Dermis microvascular lymphatic vessel endothelial cell (primary cell): Measurements from ENCODE around the gene OSTM1. TPM values are rescaled to one million over a fixed set of nuclear protein-coding genes. Genes with fewer than 3 reads are reported as not detected.

Experiments used
- DNase-seq, 2 donors: peaks; one replicate each; pipeline versions ENCODE4 v3.0.0 to v3.0.0-alpha.2; 2010; ENCODE audit warnings: low read depth in 2 of 2
- total RNA-seq: library from RNA; depleted of rRNA; stranded (reverse); fragments of >200 nt; gene quantifications from 2 replicates; pipeline ENCODE4 v1.2.1, GENCODE V29; 2014

The OSTM1 gene
- total RNA-seq, 1 donor from 2014 or later: 16.3 TPM

DNA sequence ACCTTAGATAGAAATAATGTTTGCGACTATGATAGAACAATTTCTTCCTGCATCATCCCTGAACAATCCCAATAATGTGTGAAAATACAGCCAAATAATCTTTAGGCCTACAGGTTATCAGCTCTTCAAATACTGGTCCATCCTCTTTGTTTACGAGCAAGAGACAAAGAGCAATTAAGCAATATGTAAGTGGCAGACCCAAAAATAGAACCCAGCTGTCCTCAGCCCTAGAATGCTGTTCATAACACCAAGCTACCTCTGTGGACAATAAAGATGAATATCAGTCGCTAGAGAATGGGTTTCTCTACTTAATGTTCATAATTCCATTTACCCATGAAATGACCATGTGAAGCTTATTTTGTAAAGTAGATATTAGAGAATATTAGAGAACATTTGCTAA is 28.4 kb upstream of the OSTM1 start:
- DNase-seq: no peak

DNA sequence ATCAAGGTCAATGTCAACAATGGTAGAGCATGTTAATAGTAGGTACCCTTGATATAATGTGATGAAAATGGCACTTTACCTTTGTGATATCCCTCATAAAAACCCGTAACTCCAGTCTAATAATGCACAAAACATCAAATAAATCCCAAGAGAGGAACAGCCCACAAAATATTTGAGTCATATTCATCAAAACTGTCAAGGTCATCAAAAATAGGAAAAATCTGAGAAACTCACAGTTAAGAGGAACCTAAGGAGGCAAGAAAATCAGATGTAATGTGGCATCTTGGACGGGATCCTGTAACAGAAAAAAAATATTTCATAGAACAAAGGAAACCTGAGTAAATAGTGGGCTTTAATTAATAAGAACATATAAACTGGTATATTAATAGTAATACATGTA is 25.5 kb upstream of the OSTM1 start:
- DNase-seq: no peak

DNA sequence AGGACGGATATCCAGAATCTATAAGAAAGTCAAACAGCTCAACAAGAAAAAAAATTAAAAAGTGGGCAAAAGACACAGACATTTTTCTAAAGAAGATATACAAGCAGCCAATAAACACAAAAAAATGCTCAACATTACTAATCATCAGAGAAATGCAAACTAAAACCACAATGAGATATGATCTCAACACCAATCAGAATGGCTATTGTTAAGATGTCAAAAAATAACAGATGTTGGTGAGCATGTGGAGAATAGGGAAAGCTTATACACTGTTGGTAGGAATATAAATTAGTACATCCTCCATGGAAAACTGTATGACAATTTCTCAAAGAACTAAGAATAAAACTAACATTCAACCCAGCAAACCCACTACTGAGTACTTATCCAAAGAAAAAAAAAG is 23.3 kb upstream of the OSTM1 start:
- no peak for DNase-seq

DNA sequence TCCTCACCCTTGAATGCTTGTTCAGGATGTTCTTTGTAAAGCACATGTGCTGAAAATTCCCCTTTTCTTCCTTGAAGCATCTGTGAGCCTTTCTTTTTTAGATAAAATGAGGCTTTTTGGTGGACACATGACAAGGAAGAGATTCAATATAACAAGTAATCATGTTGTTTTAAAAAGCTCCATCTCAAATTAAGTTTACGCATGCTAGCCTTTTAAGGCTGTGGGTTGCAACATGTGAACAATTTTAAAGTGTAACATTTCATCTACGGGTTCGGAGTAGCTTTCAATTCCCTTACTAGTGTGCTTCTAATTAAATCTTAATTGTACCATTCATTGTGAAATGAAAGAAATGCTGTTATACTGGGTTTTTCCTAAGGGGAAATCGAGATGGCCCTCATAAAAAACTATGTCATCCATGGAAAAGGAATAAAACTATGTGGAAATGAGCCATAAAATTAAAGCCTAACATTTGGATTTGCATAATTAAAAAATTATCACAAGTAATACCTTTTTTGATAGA is 19.3 kb upstream of the OSTM1 start:
- DNase-seq: no peak

DNA sequence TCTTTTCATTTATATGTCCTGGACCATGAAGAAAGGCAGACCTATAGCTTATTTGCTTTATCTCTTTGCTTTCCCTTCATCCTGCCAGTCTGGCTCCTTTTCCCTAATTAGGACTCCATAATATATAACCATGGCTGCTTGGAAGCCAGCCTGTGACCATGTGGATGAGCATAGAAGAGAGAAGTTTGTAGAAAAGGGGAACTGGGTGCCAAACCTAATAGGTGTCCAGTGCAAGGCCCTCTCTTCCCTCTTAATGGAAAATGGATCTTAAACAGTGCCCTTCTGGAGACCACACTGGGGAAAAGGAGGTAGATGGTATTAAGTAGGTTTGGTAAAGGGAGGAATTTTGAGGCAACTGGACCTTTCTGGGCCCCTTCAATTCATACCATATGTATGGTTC is 16.7 kb upstream of the OSTM1 start:
- DNase-seq: no peak

DNA sequence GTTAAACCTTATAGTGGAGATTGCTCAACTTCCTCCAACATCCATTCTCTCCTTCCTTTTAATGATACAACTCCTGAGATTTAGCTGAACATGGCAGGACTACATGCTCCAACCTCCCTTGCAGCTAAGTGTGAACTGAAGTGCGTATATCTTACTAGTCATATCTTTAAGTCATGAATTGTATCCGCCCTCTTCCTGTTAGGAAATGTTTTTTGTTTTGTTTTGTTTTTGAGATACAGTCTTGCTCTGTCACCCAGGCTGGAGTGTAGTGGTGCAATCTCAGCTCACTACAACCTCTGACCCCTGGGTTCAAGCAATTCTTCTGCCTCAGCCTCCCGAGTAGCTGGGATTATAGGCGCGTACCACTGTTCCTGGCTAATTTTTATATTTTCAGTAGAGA is 8.8 kb upstream of the OSTM1 start:
- no peak for DNase-seq

DNA sequence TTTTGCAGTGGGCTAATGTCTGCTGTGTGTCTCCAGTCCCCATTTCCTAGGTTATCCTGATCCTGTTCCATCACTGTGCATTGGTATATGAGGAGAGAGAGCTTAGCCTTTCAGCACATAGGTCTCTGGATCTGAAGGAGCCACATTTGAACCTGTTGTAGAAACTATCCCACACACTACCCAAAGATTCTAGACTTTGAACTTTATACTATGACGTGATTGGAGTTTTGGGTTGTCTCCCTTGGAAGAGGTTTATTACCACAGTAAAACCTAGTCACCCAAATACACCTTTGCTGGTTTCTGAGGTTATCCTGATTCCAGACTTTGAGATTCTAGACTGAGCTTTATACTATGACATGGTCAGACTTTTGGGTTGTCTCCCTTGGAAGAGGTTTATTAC is 8.0 kb upstream of the OSTM1 start:
- no peak for DNase-seq

DNA sequence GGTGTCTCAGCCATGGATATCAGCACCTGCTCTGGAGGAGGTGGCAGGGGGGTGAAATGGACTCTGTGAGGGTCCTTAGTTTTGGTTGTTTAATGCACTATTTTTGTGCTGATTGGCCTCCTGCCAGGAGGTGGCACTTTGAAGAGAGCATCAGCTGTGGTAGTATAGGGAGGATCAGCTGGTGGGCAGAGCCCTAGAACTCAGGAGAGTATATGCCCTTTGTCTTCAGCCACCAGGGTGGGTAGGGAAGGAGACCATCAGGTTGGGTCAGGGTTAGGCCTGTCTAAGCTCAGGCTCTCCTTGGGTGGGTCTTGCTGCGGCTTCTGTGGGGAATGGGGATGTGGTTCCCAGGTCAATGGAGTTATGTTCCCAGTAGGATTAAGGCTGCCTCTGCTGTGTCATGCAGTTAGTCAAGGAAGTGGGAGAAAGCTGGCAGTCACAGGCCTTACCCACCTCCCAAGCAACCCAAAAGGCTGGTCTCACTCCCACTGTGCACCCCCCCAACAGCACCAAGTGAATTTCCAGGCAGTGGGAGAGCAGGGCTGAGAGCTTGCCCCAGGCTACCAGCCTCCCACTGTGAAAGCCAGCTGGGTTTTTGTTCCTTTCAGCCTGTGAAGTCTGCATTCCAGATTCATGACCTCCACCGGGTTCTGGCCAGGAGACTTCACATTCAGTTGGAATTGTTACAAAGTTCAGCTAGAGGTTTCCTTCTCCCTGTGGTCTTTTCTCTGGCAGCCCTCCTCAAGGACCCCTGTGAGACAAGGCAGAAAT is 5.7 kb upstream of the OSTM1 start:
- DNase-seq: no peak

DNA sequence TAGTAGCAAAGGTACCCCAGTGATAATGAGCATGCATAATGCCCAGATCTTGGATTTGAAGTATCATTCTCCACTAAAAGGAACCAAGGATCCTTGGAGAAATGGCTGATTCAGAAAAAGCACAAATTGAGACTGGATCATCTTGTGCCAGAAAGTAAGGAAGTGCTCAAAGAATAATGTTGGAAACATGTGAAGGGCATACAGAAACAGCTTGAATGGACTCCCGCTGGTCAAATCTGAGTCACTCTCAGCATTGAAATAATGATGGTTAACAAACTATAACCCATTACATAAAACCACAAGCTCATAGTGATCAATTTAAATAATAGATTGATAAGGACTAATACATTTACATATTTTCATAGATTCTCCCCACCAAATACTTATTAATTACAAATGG is 3.6 kb upstream of the OSTM1 start:
- DNase-seq: no peak

DNA sequence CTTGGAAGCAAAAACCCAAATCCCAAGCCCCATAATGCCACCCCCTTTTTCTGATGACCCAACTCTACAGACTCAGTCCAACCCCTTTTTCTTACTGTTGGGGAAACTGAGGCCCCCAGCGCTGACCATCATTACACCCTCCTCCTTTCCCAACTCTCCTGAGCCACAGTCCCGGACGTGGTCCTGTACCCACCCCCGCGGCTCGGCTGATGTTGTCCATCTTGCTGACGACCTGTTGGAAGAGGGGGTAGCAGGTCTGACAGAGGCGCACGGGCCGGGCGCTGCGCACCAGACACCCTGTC is 533 bp downstream of the OSTM1 start:
- no peak for DNase-seq

DNA sequence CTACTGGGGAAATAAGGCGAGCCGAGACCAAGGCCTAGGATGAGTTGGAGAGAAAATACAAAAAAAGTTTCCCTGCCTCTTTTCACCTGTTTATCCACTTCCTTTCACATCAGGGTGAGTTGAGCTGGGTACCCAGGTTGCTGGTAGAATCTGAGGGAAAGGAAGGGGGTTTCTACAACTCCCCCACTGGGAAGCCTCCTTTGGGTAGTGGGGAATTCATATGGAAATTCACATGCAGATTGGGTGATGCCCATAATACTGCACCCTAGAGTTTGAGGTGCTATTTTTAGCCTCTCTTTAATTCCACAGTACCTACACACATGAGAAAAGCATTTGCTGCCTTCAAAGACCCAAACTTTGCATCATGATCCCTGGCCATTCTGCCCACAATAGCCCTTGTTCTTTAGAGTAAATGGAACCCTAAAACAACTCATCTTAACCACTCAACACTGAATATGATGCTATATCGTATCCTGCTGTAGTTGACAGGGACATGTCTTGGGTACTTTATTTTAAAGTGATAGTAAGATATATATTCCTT is 2.7 kb downstream of the OSTM1 start:
- no peak for DNase-seq

DNA sequence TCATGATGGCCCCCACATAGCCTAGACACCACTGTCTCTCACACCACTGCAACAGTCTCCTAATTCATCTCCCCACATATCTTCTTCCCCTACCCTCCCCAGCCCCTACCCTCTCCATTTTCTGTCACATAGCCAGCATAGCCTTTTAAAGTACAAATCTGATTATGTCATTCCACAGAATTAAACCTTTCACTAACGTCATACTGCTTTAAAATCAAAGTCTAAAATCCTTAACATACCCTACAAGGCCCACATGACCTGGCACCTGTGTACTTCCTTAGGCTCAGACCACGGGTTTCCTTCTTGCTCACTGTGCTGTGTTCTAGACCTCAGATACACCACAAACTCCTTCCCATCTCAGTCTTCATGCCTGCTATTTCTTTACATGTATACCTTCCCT is 5.9 kb downstream of the OSTM1 start:
- no peak for DNase-seq

DNA sequence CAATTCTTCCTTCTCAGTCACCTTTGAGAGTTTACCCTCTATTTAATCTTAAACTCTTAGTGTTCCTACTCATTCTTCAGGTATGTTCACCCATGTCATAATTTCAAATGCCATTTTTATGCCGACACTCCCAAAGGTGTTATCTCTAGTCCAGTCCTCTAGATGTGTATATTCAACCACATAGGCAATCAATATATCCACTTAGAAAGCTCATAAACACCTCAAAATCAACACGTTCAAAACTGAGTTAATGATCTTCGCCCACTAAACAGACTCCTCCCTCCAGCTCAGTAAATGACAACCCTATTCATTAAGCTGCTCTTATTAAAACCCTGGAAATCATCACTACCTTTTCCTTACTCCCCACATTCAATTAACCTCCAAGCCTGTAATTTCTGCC is 6.4 kb downstream of the OSTM1 start:
- DNase-seq: no peak

DNA sequence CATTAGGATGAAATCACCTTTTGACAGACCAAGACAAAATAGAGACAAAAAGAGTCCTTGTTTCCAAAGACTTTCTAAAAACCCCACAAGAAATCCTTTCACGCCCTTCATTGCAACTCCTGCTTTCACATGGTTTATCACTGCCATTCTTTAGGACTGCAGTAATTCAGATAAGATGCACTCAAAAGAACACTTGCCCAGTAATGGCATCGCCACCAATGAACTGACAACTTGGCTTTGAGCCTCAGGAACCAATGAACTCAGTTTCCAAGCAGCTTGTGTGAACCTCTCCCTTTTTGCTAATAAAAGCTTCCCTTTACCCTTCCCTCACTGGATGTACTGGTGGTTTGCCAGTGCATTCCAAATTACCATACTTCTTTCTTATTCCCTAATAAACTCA is 21.8 kb downstream of the OSTM1 start:
- no peak for DNase-seq

DNA sequence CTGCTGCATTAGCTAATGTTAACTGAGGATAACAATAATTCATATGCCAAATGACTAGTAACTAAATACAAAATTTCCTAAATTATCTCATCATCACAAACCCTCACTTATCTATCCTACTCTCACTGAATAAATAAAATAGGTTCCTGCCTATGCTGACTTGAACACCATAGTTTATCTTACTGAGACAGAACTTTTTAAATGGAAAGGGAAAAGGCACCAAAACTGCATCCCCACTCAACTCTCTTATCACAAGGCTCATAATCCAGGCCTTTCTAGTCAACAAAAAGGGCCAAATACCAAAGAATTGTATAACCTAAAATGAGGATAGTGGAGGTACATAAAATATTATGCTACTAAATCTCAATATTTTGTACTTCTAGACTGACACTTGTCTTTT is 23.1 kb downstream of the OSTM1 start:
- no peak for DNase-seq

DNA sequence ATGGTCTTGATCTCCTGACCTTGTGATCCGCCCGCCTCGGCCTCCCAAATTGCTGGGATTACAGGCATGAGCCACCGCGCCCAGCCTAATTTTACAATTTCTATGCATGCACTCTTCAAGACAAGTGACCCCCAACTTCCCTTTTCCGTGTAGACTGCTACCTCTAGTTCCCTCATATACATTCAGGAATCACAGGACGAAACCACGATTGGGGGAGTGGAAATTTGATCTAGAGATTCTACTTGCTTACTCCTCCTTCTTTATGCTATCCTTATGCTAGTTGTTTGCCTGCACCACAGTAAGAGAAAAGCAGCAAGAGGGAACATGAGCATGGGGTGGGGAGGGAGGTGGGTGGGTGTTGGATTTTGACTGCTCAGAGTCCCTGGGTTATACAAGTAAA is 34.9 kb downstream of the OSTM1 start:
- DNase-seq: no peak

DNA sequence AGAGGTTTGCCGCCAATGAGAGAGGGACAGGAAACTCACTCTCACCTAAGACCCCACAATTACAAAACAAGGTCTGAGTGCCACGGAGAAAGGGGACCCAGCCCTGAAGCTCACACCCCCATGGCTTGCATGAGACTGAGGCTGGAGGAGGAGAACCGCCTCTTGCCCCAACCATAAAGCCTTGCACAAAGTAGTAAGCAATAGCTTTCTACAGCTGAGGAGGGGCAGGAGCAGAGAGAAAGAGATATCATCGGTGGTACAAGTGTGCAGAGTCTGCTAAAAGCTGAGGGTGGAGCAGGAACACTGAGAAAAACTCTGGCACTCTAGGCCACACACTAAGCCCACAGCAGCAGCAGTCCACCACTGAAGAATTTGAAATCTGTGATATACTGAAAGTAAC is 37.7 kb downstream of the OSTM1 start:
- no peak for DNase-seq

DNA sequence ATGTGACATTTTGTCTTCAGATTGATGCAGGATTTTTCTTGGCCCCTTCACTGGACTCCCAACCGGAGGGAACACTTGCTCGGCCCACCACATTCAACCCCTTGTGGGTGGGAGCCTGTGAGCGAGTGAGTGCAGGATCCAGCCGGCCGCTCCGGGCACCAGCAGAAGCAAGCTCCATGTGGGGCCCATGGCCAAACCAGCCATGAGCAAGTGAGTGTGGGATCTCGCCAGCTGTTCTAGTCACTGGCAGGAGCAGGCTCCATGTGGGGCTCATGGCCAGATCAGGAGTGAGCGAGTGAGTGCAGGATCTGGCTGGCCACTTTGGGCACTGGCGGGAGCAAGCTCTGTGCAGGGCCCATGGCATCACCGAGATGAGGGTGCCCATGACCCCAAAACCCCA is 42.6 kb downstream of the OSTM1 start:
- no peak for DNase-seq

DNA sequence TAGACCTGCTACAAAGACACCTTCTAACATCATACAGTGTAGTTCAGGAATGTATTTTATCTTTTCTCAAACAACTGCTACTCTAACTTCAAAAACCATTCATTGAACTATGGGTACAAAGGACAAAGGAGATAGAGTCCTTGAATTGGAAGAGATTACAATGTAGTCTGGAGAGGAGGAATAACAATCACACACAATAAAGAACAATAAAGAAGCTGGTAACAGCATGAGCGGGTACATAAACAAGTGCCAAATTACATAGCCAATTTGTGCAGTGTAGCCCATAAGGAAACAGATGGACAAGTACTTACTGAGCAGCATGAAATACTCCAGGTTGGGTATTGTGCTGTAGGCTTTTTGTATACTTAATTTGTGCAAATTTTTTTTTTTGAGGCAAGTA is 44.3 kb downstream of the OSTM1 start:
- no peak for DNase-seq

DNA sequence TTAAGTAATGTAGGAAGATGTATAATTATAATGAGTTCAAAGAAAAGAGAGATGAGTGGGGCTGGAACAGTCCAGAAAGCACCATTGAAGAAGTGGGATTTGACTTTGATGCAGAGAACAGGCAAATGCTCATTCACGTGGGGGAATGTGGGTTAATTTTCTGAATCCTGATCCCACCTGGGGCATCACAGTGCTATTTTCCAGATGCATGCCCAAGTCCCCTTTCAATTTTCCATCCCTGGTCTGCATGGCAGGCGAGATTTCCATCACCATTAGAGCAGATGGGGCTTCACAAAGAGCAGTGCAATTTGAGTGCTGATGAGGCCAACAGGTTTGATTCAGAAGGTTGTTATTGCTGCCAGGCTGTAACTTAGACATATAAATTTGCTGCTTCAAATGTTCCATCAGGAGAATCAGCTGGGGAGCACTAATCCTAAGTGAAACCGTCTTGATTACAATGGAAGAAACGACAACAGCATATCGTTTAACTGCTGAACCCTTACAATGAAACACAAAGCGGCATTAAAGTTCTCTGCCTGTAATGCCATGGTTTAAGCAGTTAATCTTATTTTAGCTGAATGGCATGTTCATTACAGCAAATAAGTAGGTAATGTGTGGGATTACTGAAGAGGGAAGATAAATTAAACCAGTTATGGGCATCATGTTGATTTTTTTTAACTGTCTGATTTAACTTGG is 45.2 kb downstream of the OSTM1 start:
- DNase-seq: no peak

DNA sequence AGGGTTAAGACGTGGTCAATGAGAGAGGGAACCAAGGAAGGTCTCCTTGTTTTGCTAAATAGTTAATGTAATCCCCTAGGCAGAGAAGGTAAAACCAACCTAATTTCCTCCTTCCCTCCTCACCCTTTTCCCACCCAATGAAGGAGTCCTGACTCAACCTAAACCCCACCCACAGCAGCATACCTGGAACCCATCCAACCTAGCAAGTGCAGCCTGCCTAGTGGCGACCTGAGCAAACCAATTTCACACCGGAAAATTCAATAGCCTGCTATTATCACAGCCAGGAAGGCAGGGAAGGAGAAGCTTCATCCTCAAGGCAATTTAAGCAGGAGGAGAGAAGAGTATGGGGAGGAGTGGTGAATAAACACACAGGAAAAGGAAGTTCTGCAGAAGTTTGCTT is 46.9 kb downstream of the OSTM1 start:
- DNase-seq: no peak

DNA sequence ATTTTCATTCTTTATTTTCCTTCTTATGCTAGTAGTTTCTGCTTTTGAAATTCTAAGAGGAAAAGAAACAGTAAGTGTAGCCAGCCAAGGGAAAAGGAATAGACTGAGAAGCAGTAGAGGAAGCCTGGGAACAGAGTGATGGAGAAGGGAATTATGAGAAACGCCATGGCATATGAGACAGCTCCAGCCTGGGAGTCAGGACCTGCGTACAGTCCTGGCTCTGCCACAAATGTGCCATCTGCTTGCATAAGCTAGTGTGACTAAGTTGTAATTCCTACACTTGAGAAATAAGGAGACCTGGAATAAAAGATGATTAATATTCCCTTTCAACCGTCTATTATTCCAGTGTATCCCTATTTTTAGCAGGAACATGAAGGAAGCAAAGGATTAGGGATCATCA is 47.5 kb downstream of the OSTM1 start:
- no peak for DNase-seq

DNA sequence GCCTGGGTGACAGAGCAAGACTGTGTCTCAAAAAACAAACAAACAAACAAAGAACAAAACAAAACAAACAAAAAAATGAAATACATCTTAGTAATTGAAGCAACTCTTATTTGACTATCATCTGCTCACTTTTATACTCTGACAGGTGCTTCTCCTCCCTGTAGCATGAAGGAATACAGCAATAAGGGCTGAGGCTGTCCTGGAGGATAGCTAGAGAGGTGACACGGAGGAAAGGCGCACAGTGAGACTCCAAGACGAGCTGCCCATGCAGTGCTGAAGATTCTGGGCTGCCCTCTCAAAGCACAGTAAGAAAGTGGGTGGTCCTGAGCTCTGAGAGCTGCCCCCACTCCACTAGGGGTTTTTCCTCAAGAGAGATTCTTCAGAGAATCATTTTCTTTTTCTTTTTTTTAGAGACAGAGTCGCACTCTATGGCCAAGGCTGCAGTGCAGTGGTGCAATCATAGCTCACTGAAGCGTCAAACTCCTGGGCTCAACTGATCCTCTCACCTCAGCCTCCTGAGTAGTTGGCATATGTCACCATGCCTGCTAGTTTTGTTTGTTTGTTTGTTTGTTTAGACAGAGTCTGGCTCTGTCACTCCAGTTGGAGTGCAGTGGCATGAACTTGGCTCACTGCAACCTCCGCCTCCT is 50.0 kb downstream of the OSTM1 start:
- no peak for DNase-seq
